OCI-LY1 (cell line): Measurements from ENCODE around the gene PHLDA2.
A peak's percentile ranks its signal among the peaks of the same experiment; 100 is the strongest.

Experiments used
- H2AFZ ChIP-seq: fragments of 200-600 bp; sonication (generic), shearing (Covaris generic); 2 replicates; pipeline ENCODE4 v1.6.0; 2014; ENCODE audit warnings: antibody characterized with exemption, mild to moderate bottlenecking, low read length
- H3F3A ChIP-seq: fragments of 200-600 bp; sonication (generic), shearing (Covaris generic); 2 replicates; pipeline ENCODE4 v1.6.0; 2014; ENCODE audit warnings: mild to moderate bottlenecking, antibody characterized with exemption, low read length, moderate library complexity; ENCODE audit not compliant: insufficient read depth
- H3K27ac ChIP-seq: fragments of 200-600 bp; sonication (generic); 2 replicates; pipeline ENCODE4 v1.5.1; 2014; ENCODE audit warnings: low read length, mixed run types, mild to moderate bottlenecking, low read depth; ENCODE audit not compliant: poor library complexity, severe bottlenecking
- H3K27me3 ChIP-seq: fragments of 200-600 bp; sonication (generic); 2 replicates; pipeline ENCODE4 v1.6.0; 2014; ENCODE audit warnings: antibody characterized with exemption, mild to moderate bottlenecking, low read length, moderate library complexity; ENCODE audit not compliant: insufficient read depth
- H3K36me3 ChIP-seq: fragments of 200-600 bp; sonication (generic); 2 replicates; pipeline ENCODE4 v1.6.1; 2014; ENCODE audit warnings: mild to moderate bottlenecking, antibody characterized with exemption, low read length, moderate library complexity, mixed read lengths; ENCODE audit not compliant: insufficient read depth
- H3K4me1 ChIP-seq: fragments of 200-600 bp; sonication (generic); 2 replicates; pipeline ENCODE4 v1.5.1; 2014; ENCODE audit warnings: mild to moderate bottlenecking, low read length, moderate library complexity; ENCODE audit not compliant: insufficient read depth, severe bottlenecking
- H3K4me2 ChIP-seq: fragments of 200-600 bp; sonication (generic), shearing (Covaris generic); 2 replicates; pipeline ENCODE4 v1.6.1; 2014; ENCODE audit warnings: low read length
- H3K4me3 ChIP-seq: fragments of 200-600 bp; sonication (generic); 2 replicates; pipeline ENCODE4 v1.5.1; 2014; ENCODE audit warnings: low read length, low read depth, mild to moderate bottlenecking, mixed read lengths; ENCODE audit not compliant: poor library complexity, severe bottlenecking
- H3K79me2 ChIP-seq: fragments of 200-600 bp; shearing (Covaris generic); 2 replicates; pipeline ENCODE4 v1.6.1; 2016; ENCODE audit warnings: mixed run types, low read length, mixed read lengths; ENCODE audit not compliant: insufficient read depth
- H3K9ac ChIP-seq: fragments of 200-600 bp; sonication (generic), shearing (Covaris generic); 2 replicates; pipeline ENCODE4 v1.6.1; 2014; ENCODE audit warnings: mild to moderate bottlenecking, low read length, mixed read lengths
- H3K9me2 ChIP-seq: fragments of 200-600 bp; sonication (generic), shearing (Covaris generic); 2 replicates; pipeline ENCODE4 v1.6.1; 2014; ENCODE audit warnings: low read depth, mild to moderate bottlenecking, low read length, mixed read lengths
- H3K9me3 ChIP-seq: fragments of 200-600 bp; shearing (Covaris generic); 2 replicates; pipeline ENCODE4 v1.6.1; 2014; ENCODE audit warnings: low read length, mixed read lengths
- H4K20me1 ChIP-seq: fragments of 200-600 bp; sonication (generic), shearing (Covaris generic); 2 replicates; pipeline ENCODE4 v1.6.0; 2016; ENCODE audit warnings: mild to moderate bottlenecking, low read length; ENCODE audit not compliant: insufficient read depth
- EZH2 ChIP-seq: fragments of 200-600 bp; sonication (generic), shearing (Covaris generic); IDR thresholded peaks from 2 replicates; pipeline ENCODE4 v1.8.0; 2017; ENCODE audit warnings: borderline replicate concordance, mixed run types, mild to moderate bottlenecking, antibody characterized with exemption, low read length, moderate library complexity, mixed read lengths
- TF ChIP-seq, protein P1 (sequence below): fragments of 200-600 bp; sonication (generic), shearing (Covaris generic); IDR thresholded peaks from 2 replicates; pipeline ENCODE4 v1.5.1; 2017; ENCODE audit warnings: mild to moderate bottlenecking, antibody characterized with exemption, low read length, moderate library complexity, mixed read lengths

PHLDA2 gene

DNA sequence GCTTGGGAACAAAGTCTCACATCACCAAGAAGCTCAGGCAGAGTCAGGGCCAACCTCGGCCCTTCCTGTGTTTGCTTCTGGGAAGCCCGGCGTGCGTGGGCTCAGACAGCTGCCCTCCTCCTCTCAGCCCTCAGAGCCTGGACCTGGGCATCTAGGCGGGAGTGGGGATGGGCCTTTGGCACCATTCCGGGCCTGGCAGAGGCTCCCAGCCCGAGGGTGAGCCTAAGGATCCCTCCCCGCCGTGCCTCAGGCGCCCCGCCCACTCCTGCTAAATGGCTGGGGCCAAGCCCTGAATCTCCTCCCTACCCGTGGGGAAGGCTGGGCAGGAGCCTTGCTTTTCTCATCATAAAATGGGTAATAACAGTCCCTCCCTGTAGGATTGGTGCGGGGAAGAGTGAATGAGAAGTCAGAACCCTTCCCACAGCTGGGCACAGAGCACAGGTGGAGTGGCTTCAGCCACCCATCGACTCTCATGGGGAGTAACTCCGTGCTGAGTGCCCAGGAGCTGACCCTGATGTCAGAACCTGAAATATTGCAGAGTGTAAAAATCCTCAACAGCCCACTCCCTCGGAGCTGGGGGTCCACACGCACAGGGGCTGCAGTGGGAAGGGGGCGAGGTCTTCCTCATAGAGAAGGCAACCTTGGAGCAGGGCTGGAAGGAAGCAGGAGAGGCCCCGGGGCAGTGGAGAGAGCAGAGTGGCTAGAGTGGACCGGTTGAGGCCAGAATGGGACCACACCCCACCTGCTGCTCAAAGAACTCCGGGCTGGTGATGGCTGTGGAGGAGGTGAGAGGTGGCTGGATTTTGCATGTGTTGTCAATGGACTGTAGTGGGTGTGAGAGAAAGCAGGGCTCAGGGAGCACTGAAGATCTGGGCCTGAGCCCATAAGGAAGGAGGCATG, 24.8 kb downstream of the PHLDA2 start:
- H3K4me1 ChIP-seq = peaks cover 16% of the 10 kb centered on the region
- H3K36me3 ChIP-seq = no peaks in the 10 kb centered on the region
- no peak overlapping the region for H2AFZ ChIP-seq
- TF ChIP-seq, protein P1, sequence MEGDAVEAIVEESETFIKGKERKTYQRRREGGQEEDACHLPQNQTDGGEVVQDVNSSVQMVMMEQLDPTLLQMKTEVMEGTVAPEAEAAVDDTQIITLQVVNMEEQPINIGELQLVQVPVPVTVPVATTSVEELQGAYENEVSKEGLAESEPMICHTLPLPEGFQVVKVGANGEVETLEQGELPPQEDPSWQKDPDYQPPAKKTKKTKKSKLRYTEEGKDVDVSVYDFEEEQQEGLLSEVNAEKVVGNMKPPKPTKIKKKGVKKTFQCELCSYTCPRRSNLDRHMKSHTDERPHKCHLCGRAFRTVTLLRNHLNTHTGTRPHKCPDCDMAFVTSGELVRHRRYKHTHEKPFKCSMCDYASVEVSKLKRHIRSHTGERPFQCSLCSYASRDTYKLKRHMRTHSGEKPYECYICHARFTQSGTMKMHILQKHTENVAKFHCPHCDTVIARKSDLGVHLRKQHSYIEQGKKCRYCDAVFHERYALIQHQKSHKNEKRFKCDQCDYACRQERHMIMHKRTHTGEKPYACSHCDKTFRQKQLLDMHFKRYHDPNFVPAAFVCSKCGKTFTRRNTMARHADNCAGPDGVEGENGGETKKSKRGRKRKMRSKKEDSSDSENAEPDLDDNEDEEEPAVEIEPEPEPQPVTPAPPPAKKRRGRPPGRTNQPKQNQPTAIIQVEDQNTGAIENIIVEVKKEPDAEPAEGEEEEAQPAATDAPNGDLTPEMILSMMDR = no peak
- TF ChIP-seq EZH2 = no peak
- no peaks in the 10 kb centered on the region for H3F3A ChIP-seq
- H3K27me3 ChIP-seq = 0 out of 2 replicates have a peak, but pooled peaks cover 9% of the 10 kb centered on the region
- H3K9ac ChIP-seq = no peak overlapping the region
- no peak overlapping the region for H3K27ac ChIP-seq
- no peaks in the 10 kb centered on the region for H3K9me3 ChIP-seq
- no peaks in the 10 kb centered on the region for H4K20me1 ChIP-seq
- H3K4me3 ChIP-seq = no peak overlapping the region
- no peak overlapping the region for H3K4me2 ChIP-seq
- H3K79me2 ChIP-seq = no peaks in the 10 kb centered on the region
- no peaks in the 10 kb centered on the region for H3K9me2 ChIP-seq

- Histone ChIP-seq H2AFZ (no peak overlapping the region), H4K20me1 (no peaks in the 10 kb centered on the region), H3K9me2 (no peaks in the 10 kb centered on the region), H3K4me2 (no peak overlapping the region), H3K9me3 (no peaks in the 10 kb centered on the region), H3F3A (no peaks in the 10 kb centered on the region), H3K27ac (no peak overlapping the region), H3K27me3 (peaks cover 9% of the 10 kb centered on the region; the same call in 1 of the 2 replicates), H3K79me2 (no peaks in the 10 kb centered on the region), H3K36me3 (no peaks in the 10 kb centered on the region), H3K9ac (no peak overlapping the region), H3K4me3 (no peak overlapping the region), H3K4me1 (peaks cover 16% of the 10 kb centered on the region)
- no peak for TF ChIP-seq EZH2
- TF ChIP-seq, protein P1 = no peak
Measured at GRCh38 chr11:2903672-2904011, 25.6 kb downstream of the PHLDA2 start.

DNA sequence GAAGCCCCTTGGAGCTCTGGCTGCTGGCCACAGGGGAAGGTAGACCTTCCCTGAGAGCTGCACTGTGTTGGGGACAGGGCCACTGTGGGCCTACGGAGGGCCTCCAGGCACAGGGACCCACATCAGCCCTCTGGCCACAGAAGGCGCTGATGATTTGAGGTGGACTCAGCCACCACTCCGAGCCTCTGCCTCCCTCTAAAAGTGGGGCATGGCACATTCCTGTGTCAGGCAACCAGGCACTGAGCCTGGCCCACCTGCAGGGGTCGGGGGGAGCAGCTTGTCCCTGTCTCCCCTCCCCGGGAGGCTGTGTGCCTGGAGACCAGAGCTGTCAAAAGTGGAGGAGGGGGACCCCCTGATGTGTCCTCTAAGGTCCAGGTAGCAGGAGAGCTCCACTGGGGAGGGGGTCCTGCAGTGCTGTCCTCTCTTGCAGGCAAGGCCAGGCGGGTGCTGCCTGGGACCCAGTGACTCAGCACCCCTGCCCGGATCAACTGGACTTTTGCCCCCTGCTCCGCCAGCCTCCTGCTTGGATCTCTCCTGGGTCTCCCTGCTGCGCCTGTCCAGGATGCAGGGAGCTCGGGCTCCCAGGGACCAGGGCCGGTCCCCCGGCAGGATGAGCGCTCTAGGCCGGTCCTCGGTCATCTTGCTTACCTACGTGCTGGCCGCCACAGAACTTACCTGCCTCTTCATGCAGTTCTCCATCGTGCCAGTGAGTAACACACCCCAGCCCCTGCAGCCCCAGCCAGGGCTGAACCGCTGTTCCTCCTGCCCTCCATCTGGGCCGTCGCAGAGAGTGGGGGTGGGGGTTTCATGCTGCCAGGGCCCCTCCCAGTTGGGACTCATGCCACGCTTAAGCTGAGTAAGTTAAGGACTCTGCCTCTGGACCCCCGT, 26.2 kb downstream of the PHLDA2 start:
- H3K4me3 ChIP-seq = peak overlapping the region; percentile 71
- H3K4me1 ChIP-seq = peaks cover 16% of the 10 kb centered on the region
- no peaks in the 10 kb centered on the region for H3K9me3 ChIP-seq
- H2AFZ ChIP-seq = no peak overlapping the region
- no peaks in the 10 kb centered on the region for H3K36me3 ChIP-seq
- H3K9ac ChIP-seq = peak overlapping the region; percentile 69; the same call in 1 of the 2 replicates
- TF ChIP-seq, protein P1 = no peak
- TF ChIP-seq EZH2 = no peak
- H3K27ac ChIP-seq = no peak overlapping the region
- H3F3A ChIP-seq = no peaks in the 10 kb centered on the region
- H3K9me2 ChIP-seq = no peaks in the 10 kb centered on the region
- no peaks in the 10 kb centered on the region for H3K79me2 ChIP-seq
- peaks cover 9% of the 10 kb centered on the region; the same call in 1 of the 2 replicates for H3K27me3 ChIP-seq
- peak overlapping the region; percentile 82 for H3K4me2 ChIP-seq
- H4K20me1 ChIP-seq = no peaks in the 10 kb centered on the region
